22Rv1 (cell line): ENCODE results near the gene PLEKHA8.

Experiments used
- H3K27ac ChIP-seq: fragments of 450-650 bp; 2 replicates; pipeline ENCODE4 v1.5.1; 2017
- ZFX ChIP-seq: fragments of 450-650 bp; IDR thresholded peaks from 2 replicates; pipeline ENCODE4 v1.6.1; 2017; ENCODE audit warnings: antibody characterized with exemption, borderline replicate concordance
- TF ChIP-seq, protein P1 (sequence below): fragments of 450-650 bp; IDR thresholded peaks from 2 replicates; pipeline ENCODE4 v1.5.1; 2017; ENCODE audit warnings: mild to moderate bottlenecking

PLEKHA8 gene

DNA sequence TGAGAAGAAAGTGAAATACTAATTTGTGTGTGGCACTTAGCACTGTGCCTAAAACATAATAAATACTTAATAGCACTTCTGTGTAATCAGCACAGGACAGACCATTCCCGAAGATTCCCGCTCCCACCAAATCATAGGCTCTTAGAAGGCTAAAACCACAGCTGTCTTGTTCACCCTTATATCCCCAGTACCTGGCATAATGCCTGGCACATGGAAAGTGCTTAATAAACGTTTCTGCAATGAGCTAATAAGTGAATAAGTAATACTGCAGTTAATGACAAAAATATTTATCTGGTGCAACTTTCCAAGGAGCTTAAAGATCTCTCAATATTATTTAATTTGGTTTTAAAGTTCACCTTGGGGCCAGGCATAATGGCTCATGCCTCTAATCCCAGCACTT lies 149.8 kb downstream of the PLEKHA8 start:
- H3K27ac ChIP-seq: no peak overlapping the region
- TF ChIP-seq, protein P1, sequence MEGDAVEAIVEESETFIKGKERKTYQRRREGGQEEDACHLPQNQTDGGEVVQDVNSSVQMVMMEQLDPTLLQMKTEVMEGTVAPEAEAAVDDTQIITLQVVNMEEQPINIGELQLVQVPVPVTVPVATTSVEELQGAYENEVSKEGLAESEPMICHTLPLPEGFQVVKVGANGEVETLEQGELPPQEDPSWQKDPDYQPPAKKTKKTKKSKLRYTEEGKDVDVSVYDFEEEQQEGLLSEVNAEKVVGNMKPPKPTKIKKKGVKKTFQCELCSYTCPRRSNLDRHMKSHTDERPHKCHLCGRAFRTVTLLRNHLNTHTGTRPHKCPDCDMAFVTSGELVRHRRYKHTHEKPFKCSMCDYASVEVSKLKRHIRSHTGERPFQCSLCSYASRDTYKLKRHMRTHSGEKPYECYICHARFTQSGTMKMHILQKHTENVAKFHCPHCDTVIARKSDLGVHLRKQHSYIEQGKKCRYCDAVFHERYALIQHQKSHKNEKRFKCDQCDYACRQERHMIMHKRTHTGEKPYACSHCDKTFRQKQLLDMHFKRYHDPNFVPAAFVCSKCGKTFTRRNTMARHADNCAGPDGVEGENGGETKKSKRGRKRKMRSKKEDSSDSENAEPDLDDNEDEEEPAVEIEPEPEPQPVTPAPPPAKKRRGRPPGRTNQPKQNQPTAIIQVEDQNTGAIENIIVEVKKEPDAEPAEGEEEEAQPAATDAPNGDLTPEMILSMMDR: no peak
- TF ChIP-seq ZFX: no peak

DNA sequence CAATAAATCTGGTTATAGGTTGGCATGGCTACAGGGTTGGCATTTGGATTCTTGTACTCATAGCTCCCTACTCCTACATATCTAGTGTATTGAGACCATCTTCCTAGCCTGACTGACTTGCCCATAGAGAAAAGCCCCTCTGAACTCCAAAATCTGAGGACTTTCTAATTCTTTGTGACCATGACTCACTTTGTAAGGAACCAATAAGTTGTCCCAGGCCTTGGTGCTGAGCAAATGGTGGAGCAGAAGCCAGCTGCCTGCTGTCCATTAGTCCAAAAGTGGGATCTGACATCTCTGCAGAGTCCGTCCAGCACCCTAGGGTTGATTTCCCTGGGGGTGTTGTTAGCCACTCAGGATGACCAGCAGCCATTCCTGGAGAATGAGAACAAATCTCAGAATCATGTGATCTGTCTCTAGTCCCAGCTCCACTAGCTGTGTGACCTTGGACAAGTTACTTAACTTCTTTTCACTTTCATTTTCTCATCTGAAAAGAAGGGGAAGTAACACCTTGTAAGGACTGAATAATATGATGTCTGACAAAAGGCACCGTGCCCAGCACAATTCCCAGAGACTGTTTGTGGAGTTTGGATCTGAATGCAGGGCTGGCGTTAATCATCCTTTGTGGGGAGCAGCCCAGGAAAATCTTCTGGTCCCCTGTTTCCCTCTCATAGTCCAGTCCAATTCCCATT lies 150.7 kb downstream of the PLEKHA8 start:
- H3K27ac ChIP-seq: no peak overlapping the region
- TF ChIP-seq, protein P1: no peak
- no peak for TF ChIP-seq ZFX
